H1 (cell line): ENCODE results near the gene GH1. TPM values are rescaled to one million over a fixed set of nuclear protein-coding genes. Genes with fewer than 3 reads are reported as not detected.
"Not testable (repeated sequence)": the region's sequence is repeated elsewhere in the genome, so short reads cannot be mapped to it uniquely, and the experiment has no call there.

Source experiments
- CTCF ChIA-PET: fragments of 300-600 bp; sonication (Branson Sonifier 250); formaldehyde crosslinking; loops from one replicate; lab custom pipeline; 2021; ENCODE audit not compliant: partially characterized antibody; lab: Charles Lee
- POLR2A ChIA-PET: fragments of 300-600 bp; sonication (Branson Sonifier 250); formaldehyde crosslinking; loops from one replicate; lab custom pipeline; 2021; ENCODE audit warnings: inconsistent platforms; ENCODE audit not compliant: partially characterized antibody; lab: Charles Lee
- DNase-seq, 2 experiments: peaks; one replicate each; pipeline versions ENCODE4 v3.0.0 to v3.0.0-alpha.2; 2010 to 2022; ENCODE audit warnings: low spot score in 2 of 2, low read depth in 1 of 2, mixed read lengths in 1 of 2
- FAIRE-seq: peaks from 2 replicates; lab custom pipeline; 2011; peaks lifted over from hg19 to GRCh38; lab: Jason Lieb, UNC
- H2AFZ ChIP-seq: 2 replicates; pipeline ENCODE4 v1.8.1; 2012; ENCODE audit warnings: low read length, inconsistent platforms
- H2AK5ac ChIP-seq: 2 replicates; pipeline ENCODE4 v1.6.1; 2013; ENCODE audit warnings: low read depth, low read length
- H2BK120ac ChIP-seq: replicated peaks from 2 replicates; pipeline ENCODE3; 2013; ENCODE audit warnings: low read depth, low read length, inconsistent platforms
- H2BK12ac ChIP-seq: 2 replicates; pipeline ENCODE4 v1.6.1; 2013; ENCODE audit warnings: low read depth, low read length
- H2BK15ac ChIP-seq: 2 replicates; pipeline ENCODE4 v1.6.1; 2013; ENCODE audit warnings: low read length
- H2BK20ac ChIP-seq: 2 replicates; pipeline ENCODE4 v1.6.1; 2013; ENCODE audit warnings: low read length
- H2BK5ac ChIP-seq: 2 replicates; pipeline ENCODE4 v1.6.1; 2013; ENCODE audit warnings: low read depth, low read length
- H3K14ac ChIP-seq: 2 replicates; pipeline ENCODE4 v1.6.1; 2013; ENCODE audit warnings: inconsistent platforms; ENCODE audit not compliant: insufficient read length
- H3K18ac ChIP-seq: 2 replicates; pipeline ENCODE4 v1.6.1; 2013; ENCODE audit warnings: low read length; ENCODE audit errors: extremely low read depth
- H3K23ac ChIP-seq: 2 replicates; pipeline ENCODE4 v1.6.1; 2013; ENCODE audit warnings: inconsistent platforms; ENCODE audit not compliant: insufficient read length
- H3K23me2 ChIP-seq: 2 replicates; pipeline ENCODE4 v1.6.1; 2013; ENCODE audit warnings: low read depth, low read length
- H3K27ac ChIP-seq: 2 replicates; pipeline ENCODE4 v1.6.1; 2011; ENCODE audit warnings: low read depth, low read length, inconsistent platforms
- H3K27me3 ChIP-seq, 4 experiments: replicated peaks in 1 of 4; 1 replicate in 1 of 4; 2 replicates in 3 of 4; pipeline versions ENCODE4 v1.6.1 to v1.8.1; 2011 to 2013; ENCODE audit warnings: low read length in 3 of 4, mild to moderate bottlenecking in 3 of 4, inconsistent platforms in 2 of 4, mixed read lengths in 2 of 4, moderate library complexity in 1 of 4; ENCODE audit not compliant: control insufficient read depth in 3 of 4, insufficient read depth in 3 of 4; ENCODE audit errors: extremely low read depth in 1 of 4
- H3K36me3 ChIP-seq, 4 experiments: 2 replicates each; pipeline versions ENCODE4 v1.6.1 to v1.8.1; 2011 to 2013; ENCODE audit warnings: mild to moderate bottlenecking in 4 of 4, low read length in 3 of 4, moderate library complexity in 2 of 4, control low read depth in 1 of 4, inconsistent platforms in 1 of 4; ENCODE audit not compliant: insufficient read depth in 4 of 4, control insufficient read depth in 2 of 4
- H3K4ac ChIP-seq: replicated peaks from 2 replicates; pipeline ENCODE3; 2013; ENCODE audit warnings: low read length, low read depth, mixed read lengths, inconsistent platforms; ENCODE audit not compliant: insufficient read length
- H3K4me1 ChIP-seq, 4 experiments: replicated peaks in 1 of 4; 1 replicate in 1 of 4; 2 replicates in 3 of 4; pipeline versions ENCODE4 v1.6.1 to v1.8.1; 2011 to 2013; ENCODE audit warnings: low read length in 3 of 4, inconsistent platforms in 2 of 4, mixed read lengths in 1 of 4; ENCODE audit not compliant: insufficient read depth in 4 of 4, control insufficient read depth in 3 of 4
- H3K4me2 ChIP-seq, 2 experiments: 2 replicates each; pipeline versions ENCODE4 v1.6.1 to v1.8.1; 2011 to 2013; ENCODE audit warnings: low read depth in 2 of 2, low read length in 2 of 2, control low read depth in 1 of 2, inconsistent platforms in 1 of 2, mild to moderate bottlenecking in 1 of 2; ENCODE audit not compliant: insufficient read depth in 1 of 2
- H3K4me3 ChIP-seq, 4 experiments: fragments of 200-600, 300-600 bp in 1 of 4; sonication (generic), shearing (Covaris generic), sonication (Bioruptor Twin) in 1 of 4; 2 replicates each; pipeline versions ENCODE4 v1.5.1 to v1.8.1; 2011 to 2016; ENCODE audit warnings: low read length in 4 of 4, low read depth in 3 of 4, control low read depth in 2 of 4, inconsistent platforms in 2 of 4, mild to moderate bottlenecking in 2 of 4, mixed read lengths in 1 of 4, moderate library complexity in 1 of 4; ENCODE audit not compliant: insufficient read depth in 2 of 4; ENCODE audit errors: extremely low read depth in 1 of 4
- H3K56ac ChIP-seq: replicated peaks from 2 replicates; pipeline ENCODE3; 2013; ENCODE audit warnings: low read depth, mild to moderate bottlenecking, mixed read lengths, low read length, inconsistent platforms; ENCODE audit not compliant: insufficient read length
- H3K79me1 ChIP-seq: 2 replicates; pipeline ENCODE4 v1.6.1; 2013; ENCODE audit warnings: low read depth, low read length, control low read depth
- H3K79me2 ChIP-seq, 2 experiments: 2 replicates each; pipeline versions ENCODE4 v1.6.1 to v1.8.1; 2012 to 2013; ENCODE audit warnings: low read length in 2 of 2, mild to moderate bottlenecking in 2 of 2, inconsistent platforms in 1 of 2; ENCODE audit not compliant: insufficient read depth in 2 of 2, control insufficient read depth in 1 of 2
- H3K9ac ChIP-seq, 4 experiments: replicated peaks in 1 of 4; 1 replicate in 1 of 4; 2 replicates in 3 of 4; pipeline versions ENCODE4 v1.6.1 to v1.8.1; 2011 to 2013; ENCODE audit warnings: low read depth in 3 of 4, low read length in 3 of 4, control low read depth in 2 of 4, mild to moderate bottlenecking in 2 of 4, moderate library complexity in 2 of 4, inconsistent platforms in 1 of 4; ENCODE audit errors: extremely low read depth in 1 of 4
- H3K9me3 ChIP-seq, 2 experiments: 2 replicates each; pipeline versions ENCODE4 v1.6.1 to v1.8.1; 2012 to 2013; ENCODE audit warnings: mild to moderate bottlenecking in 2 of 2, moderate library complexity in 2 of 2, control low read depth in 1 of 2, inconsistent platforms in 1 of 2, low read depth in 1 of 2, low read length in 1 of 2, mixed read lengths in 1 of 2; ENCODE audit not compliant: insufficient read depth in 2 of 2
- H4K20me1 ChIP-seq, 2 experiments: replicated peaks in 1 of 2; 2 replicates each; pipeline versions ENCODE3 to v1.8.1; 2011 to 2013; ENCODE audit warnings: inconsistent platforms in 2 of 2, low read length in 2 of 2, mild to moderate bottlenecking in 1 of 2; ENCODE audit not compliant: insufficient read depth in 2 of 2, control insufficient read depth in 1 of 2
- H4K5ac ChIP-seq: 2 replicates; pipeline ENCODE4 v1.6.1; 2013; ENCODE audit warnings: low read length, low read depth, mixed read lengths, inconsistent platforms; ENCODE audit not compliant: insufficient read length
- H4K8ac ChIP-seq: 2 replicates; pipeline ENCODE4 v1.8.0; 2013; ENCODE audit warnings: mild to moderate bottlenecking, moderate library complexity, low read length, inconsistent platforms; ENCODE audit not compliant: insufficient read depth; ENCODE audit errors: extremely low read depth
- H4K91ac ChIP-seq: replicated peaks from 2 replicates; pipeline ENCODE3; 2013; ENCODE audit warnings: low read length, mixed read lengths, inconsistent platforms; ENCODE audit not compliant: insufficient read length
- ATF3 ChIP-seq: IDR thresholded peaks from 2 replicates; pipeline ENCODE4 v1.6.1; 2011; ENCODE audit warnings: low read depth, mild to moderate bottlenecking, low read length; ENCODE audit not compliant: insufficient read depth
- CHD1 ChIP-seq: IDR thresholded peaks from 2 replicates; pipeline ENCODE4 v1.6.1; 2012; ENCODE audit warnings: low read depth, low read length, improper control_type of control experiment
- HDAC2 ChIP-seq, 2 experiments: fragments of 300-600 bp in 1 of 2; sonication (generic) in 1 of 2; IDR thresholded peaks; 2 replicates each; pipeline ENCODE4 v1.6.1; 2011 to 2012; ENCODE audit warnings: low read depth in 2 of 2, low read length in 2 of 2, mild to moderate bottlenecking in 2 of 2, moderate library complexity in 2 of 2, borderline replicate concordance in 1 of 2, inconsistent platforms in 1 of 2
- NANOG ChIP-seq: IDR thresholded peaks from 2 replicates; pipeline ENCODE4 v1.6.1; 2011; ENCODE audit warnings: low read length, low read depth, mild to moderate bottlenecking, inconsistent platforms; ENCODE audit not compliant: insufficient read depth, poor library complexity, severe bottlenecking
- NRF1 ChIP-seq: IDR thresholded peaks from 2 replicates; pipeline ENCODE4 v1.6.1; 2011; ENCODE audit warnings: mild to moderate bottlenecking, low read depth, low read length, improper control_type of control experiment
- RAD21 ChIP-seq, 2 experiments: IDR thresholded peaks in 1 of 2; conservative IDR thresholded peaks in 1 of 2; 2 replicates each; pipeline ENCODE4 v1.6.1; 2011; ENCODE audit warnings: low read depth in 2 of 2, low read length in 2 of 2, improper control_type of control experiment in 1 of 2, inconsistent platforms in 1 of 2, mild to moderate bottlenecking in 1 of 2, moderate library complexity in 1 of 2
- WGBS, 2 experiments: shearing (Covaris generic) in 1 of 2; methylation state at CpG; one replicate each; pipeline versions ENCODE4 v1.1.6 to v1.1.7; 2013 to 2015; ENCODE audit warnings: low lambda C conversion rate in 2 of 2, mixed read lengths in 2 of 2, inconsistent platforms in 1 of 2, low coverage in 1 of 2, missing lambda C conversion rate in 1 of 2; ENCODE audit not compliant: insufficient replicate concordance in 2 of 2, insufficient coverage in 1 of 2, insufficient read length in 1 of 2; ENCODE audit errors: extremely low coverage in 1 of 2, missing lambda C conversion rate in 1 of 2; 5-methylcytosine and 5-hydroxymethylcytosine counted together
- polyA plus RNA-seq, 7 experiments: library from polyadenylated mRNA; depleted of rRNA in 3 of 7; stranded (reverse) in 5 of 7; unstranded in 2 of 7; fragments of >200 nt in 5 of 7; fragments of 200-250 nt in 2 of 7; gene quantifications; 1 replicate in 5 of 7; 2 replicates in 1 of 7; 4 replicates in 1 of 7; pipeline versions ENCODE4 v1.2.1 to v1.2.3, GENCODE V29; 2011 to 2013; ENCODE audit warnings: missing spikeins in 2 of 7, mixed read lengths in 2 of 7
- total RNA-seq: library from RNA; stranded (reverse); fragmentation: NEBNext Ultra II Directional; extraction: Animal tissue kit (Norgen Biotek cat#: 25700); gene quantifications from 2 replicates; pipeline ENCODE4 v1.2.1, GENCODE V29; 2021

GH1 gene
- total and polyA plus RNA-seq, 2 of the 8 experiments (the other 6 are each of a cell fraction or from before 2014, with no cell fraction given) = 0.41 TPM; not detected in 1

GRCh38 chr17:63925615-63926014 is 7.0 kb upstream of the GH1 start (continued):
- TF ChIP-seq RAD21 (IDR thresholded peaks at IDR 0.05 in 1 of 2, conservative IDR thresholded peaks at IDR 0.05 in 1 of 2; ENCODE audit: low read depth in 2 of 2, low read length in 2 of 2) (no peak), CHD1 (no peak), ATF3 (no peak), NANOG (no peak), HDAC2 (IDR thresholded peaks at IDR 0.05; ENCODE audit: borderline replicate concordance in 1 of 2, low read depth in 2 of 2, low read length in 2 of 2) (no peak), NRF1 (no peak)

- DNase-seq, H3K36me3 ChIP-seq, H2AFZ ChIP-seq, H2BK15ac ChIP-seq, H3K9ac ChIP-seq, H3K4me1 ChIP-seq, H3K9me3 ChIP-seq, H3K23me2 ChIP-seq, H3K27ac ChIP-seq, H2BK20ac ChIP-seq, H4K8ac ChIP-seq, H3K4me2 ChIP-seq, H3K79me2 ChIP-seq, POLR2A ChIA-PET, H3K4ac ChIP-seq, H2AK5ac ChIP-seq, H3K27me3 ChIP-seq, H2BK5ac ChIP-seq, H3K4me3 ChIP-seq, H3K79me1 ChIP-seq, H3K56ac ChIP-seq, H4K20me1 ChIP-seq, H2BK12ac ChIP-seq, H4K91ac ChIP-seq, H3K18ac ChIP-seq, H3K14ac ChIP-seq, FAIRE-seq, H2BK120ac ChIP-seq, H3K23ac ChIP-seq, H4K5ac ChIP-seq: not testable (repeated sequence)
- WGBS, 2 experiments = 91% methylated on average over 9 of the region's 9 CpGs; no CpG with 5 or more reads in 1 of the 2 experiments
- CTCF ChIA-PET = interaction anchor here (1.1 to 9.6 kb wide), 6 partner anchors 10 to 95 kb away, joined by 3 to 164 read pairs (median 16); partner anchors contain the start of genes CD79B and CSHL1
Measured at GRCh38 chr17:63922402-63922801, 3.8 kb upstream of the GH1 start.
